Natural killer cell (primary cell): ENCODE results near the gene SMTNL2. TPM values are rescaled to one million over a fixed set of nuclear protein-coding genes. Genes with fewer than 3 reads are reported as not detected.
"Not testable (repeated sequence)": the region's sequence is repeated elsewhere in the genome, so short reads cannot be mapped to it uniquely, and the experiment has no call there.

Experiments used
- ATAC-seq, 3 donors: fragments of 150-1000 bp in 2 of 3; fragments of 200-7000 bp in 1 of 3; cut with Tn5 transposase; 1 replicate in 1 of 3; 2 replicates in 2 of 3; pipeline ENCODE4 v1.10.0; 2021; ENCODE audit warnings: mild to moderate bottlenecking in 2 of 3, moderate library complexity in 2 of 3
- DNase-seq, 2 donors: peaks; one replicate each; pipeline versions ENCODE4 v3.0.0 to v3.0.0-alpha.2; 2013 to 2021; ENCODE audit warnings: mixed read lengths in 1 of 2
- H3K27ac ChIP-seq: one replicate; pipeline ENCODE4 v1.5.1; 2013; ENCODE audit warnings: mild to moderate bottlenecking, low read length
- H3K27me3 ChIP-seq: one replicate; pipeline ENCODE4 v1.6.1; 2013; ENCODE audit warnings: low read length; ENCODE audit not compliant: control insufficient read depth, insufficient read depth
- H3K36me3 ChIP-seq: one replicate; pipeline ENCODE4 v1.6.1; 2013; ENCODE audit warnings: low read length; ENCODE audit not compliant: control insufficient read depth, insufficient read depth
- H3K4me1 ChIP-seq: one replicate; pipeline ENCODE4 v1.6.1; 2013; ENCODE audit warnings: low read length; ENCODE audit not compliant: control insufficient read depth, insufficient read depth
- H3K4me3 ChIP-seq: one replicate; pipeline ENCODE4 v1.5.1; 2013; ENCODE audit warnings: low read length
- H3K9me3 ChIP-seq: one replicate; pipeline ENCODE4 v1.6.1; 2013; ENCODE audit warnings: low read length; ENCODE audit not compliant: control insufficient read depth, insufficient read depth
- H3K27ac Mint-ChIP-seq, 2 donors: one replicate each; pipeline ENCODE4 v1.8.0; 2022; ENCODE audit warnings: mild to moderate bottlenecking in 2 of 2, mixed read lengths in 2 of 2, moderate library complexity in 1 of 2
- H3K27me3 Mint-ChIP-seq, 2 donors: one replicate each; pipeline ENCODE4 v1.8.0; 2022; ENCODE audit warnings: low read depth in 2 of 2, mixed read lengths in 2 of 2
- H3K36me3 Mint-ChIP-seq: one replicate; pipeline ENCODE4 v1.8.0; 2022; ENCODE audit warnings: mixed read lengths
- H3K4me1 Mint-ChIP-seq, 2 donors: one replicate each; pipeline ENCODE4 v1.8.0; 2022; ENCODE audit warnings: mixed read lengths in 2 of 2
- H3K4me3 Mint-ChIP-seq: one replicate; pipeline ENCODE4 v1.8.0; 2022; ENCODE audit warnings: mild to moderate bottlenecking, moderate library complexity, mixed read lengths
- H3K9me3 Mint-ChIP-seq, 2 donors: one replicate each; pipeline ENCODE4 v1.8.0; 2022; ENCODE audit warnings: mixed read lengths in 2 of 2
- CTCF ChIP-seq: fragments of 200-600 bp; IDR thresholded peaks from one replicate; pipeline ENCODE4 v1.8.0; 2022; ENCODE audit warnings: antibody characterized with exemption
- WGBS: methylation state at CpG from one replicate; pipeline ENCODE4 v1.1.7; 2013; ENCODE audit warnings: missing lambda C conversion rate; ENCODE audit not compliant: insufficient coverage; 5-methylcytosine and 5-hydroxymethylcytosine counted together
- intact Hi-C: fragments of 100-400 bp; cut with micrococcal nuclease; formaldehyde crosslinking; loops from one replicate; pipeline ENCODE4 v1.14.2; 2022
- total RNA-seq, 4 donors: library from RNA; stranded (reverse); fragments of 120-200 nt in 1 of 4; gene quantifications; one replicate each; pipeline versions ENCODE4 v1.2.3 to v1.2.4, GENCODE V29; 2013 to 2022

Gene SMTNL2
- total RNA-seq, 3 donors from 2014 or later (not counting 1 experiment from before 2014, with no cell fraction given): not detected

DNA sequence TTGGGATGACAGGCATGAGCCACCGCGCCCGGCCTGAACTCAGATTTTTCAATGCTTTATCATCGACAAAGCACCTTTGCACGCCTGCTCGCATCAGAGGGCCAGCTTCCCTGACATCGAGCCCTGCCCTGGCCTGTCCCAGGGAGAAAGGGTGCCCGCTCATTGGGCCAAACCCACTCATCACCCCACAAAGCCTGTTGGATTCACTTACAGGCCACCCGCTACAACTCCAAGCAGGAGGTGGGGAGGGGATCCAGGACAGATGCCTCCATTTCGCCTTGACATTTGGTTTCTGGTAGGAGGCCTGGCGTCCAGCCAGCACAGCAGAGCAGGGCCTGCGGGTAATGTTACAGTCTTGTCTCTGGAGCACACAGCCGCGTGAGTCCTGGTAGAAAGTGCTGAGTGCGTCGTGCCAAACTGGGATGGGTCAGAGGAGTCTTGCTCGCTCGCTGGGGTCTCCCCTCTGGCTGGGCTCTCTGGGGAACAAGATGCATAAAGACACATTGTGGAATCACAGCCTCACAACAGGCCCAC is 19.8 kb downstream of the SMTNL2 start:
- Histone ChIP-seq H3K27me3 (peaks cover 3% of the 10 kb centered on the region), H3K4me1 (no peaks in the 10 kb centered on the region), H3K9me3 (no peaks in the 10 kb centered on the region), H3K27ac (no peak overlapping the region), H3K4me3 (no peak overlapping the region), H3K36me3 (no peaks in the 10 kb centered on the region)
- no peak for TF ChIP-seq CTCF
- 93% methylated on average over 17 of the region's 18 CpGs for WGBS
- Mint-ChIP-seq H3K4me1 (no peaks in the 10 kb centered on the region), H3K36me3 (no peaks in the 10 kb centered on the region), H3K4me3 (no peak overlapping the region), H3K27me3 (peaks cover 14 to 26% of the 10 kb centered on the region in 2 donors), H3K9me3 (no peaks in the 10 kb centered on the region), H3K27ac (no peak overlapping the region)
- intact Hi-C loops: no loop called here
- ATAC-seq (no peak), DNase-seq (no peak)

DNA sequence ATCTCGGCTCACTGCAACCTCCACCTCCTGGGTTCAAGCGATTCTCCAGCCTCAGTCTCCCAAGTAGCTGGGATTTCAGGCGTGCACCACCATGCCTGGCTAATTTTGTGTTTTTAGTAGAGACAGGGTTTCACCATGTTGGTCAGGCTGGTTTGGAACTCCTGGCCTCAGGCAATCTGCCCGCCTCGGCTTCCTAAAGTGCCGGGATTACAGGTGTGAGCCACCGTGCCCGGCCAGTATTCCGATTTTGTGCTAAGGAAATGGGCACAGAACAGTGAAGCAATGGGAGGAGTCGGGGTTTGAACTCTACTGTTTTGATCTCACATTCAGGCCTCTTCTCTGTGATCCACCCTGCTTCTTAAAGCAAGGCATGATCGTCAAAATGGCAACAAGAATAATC is 20.4 kb downstream of the SMTNL2 start:
- 92% methylated on average over 11 of the region's 11 CpGs for WGBS
- not testable (repeated sequence) for ATAC-seq

DNA sequence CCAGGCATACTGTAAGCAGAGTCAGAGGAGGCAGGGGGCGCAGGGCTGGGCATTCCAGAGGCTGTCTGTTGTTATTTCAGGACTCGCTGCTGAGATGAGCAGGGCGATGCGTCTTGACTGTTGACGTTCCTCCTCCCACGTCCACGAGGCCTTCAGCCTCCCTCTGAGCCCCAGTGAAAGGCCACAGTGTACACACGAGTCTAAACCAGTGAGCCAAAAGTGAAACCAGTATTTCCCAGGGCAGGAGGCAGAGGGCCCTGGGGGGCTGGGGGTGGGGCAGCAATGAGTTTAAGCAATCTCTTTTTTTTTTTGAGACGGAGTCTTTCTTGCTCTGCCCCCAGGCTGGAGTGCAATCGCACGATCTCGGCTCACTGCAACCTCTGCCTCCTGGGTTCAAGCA is 21.5 kb downstream of the SMTNL2 start:
- H3K36me3 Mint-ChIP-seq: no peaks in the 10 kb centered on the region
- no peak for TF ChIP-seq CTCF
- H3K4me3 Mint-ChIP-seq: no peak overlapping the region
- H3K9me3 ChIP-seq: no peaks in the 10 kb centered on the region
- ATAC-seq (no peak), DNase-seq (no peak)
- no peaks in the 10 kb centered on the region for H3K9me3 Mint-ChIP-seq
- H3K27me3 Mint-ChIP-seq: peaks cover 25 to 39% of the 10 kb centered on the region in 2 donors
- H3K27ac ChIP-seq: no peak overlapping the region
- WGBS: 58% methylated on average over 12 of the region's 12 CpGs
- no peak overlapping the region for H3K4me3 ChIP-seq
- H3K27me3 ChIP-seq: peaks cover 3% of the 10 kb centered on the region
- no peaks in the 10 kb centered on the region for H3K4me1 ChIP-seq
- intact Hi-C loops: no loop called here
- H3K36me3 ChIP-seq: no peaks in the 10 kb centered on the region
- no peaks in the 10 kb centered on the region for H3K4me1 Mint-ChIP-seq
- H3K27ac Mint-ChIP-seq: no peak overlapping the region

More for the DNA sequence above, 20.4 kb downstream of the SMTNL2 start:
- H3K36me3 Mint-ChIP-seq, H3K27ac ChIP-seq, H3K36me3 ChIP-seq, H3K27me3 ChIP-seq, DNase-seq, H3K4me3 ChIP-seq, H3K4me1 ChIP-seq, H3K27ac Mint-ChIP-seq, H3K4me1 Mint-ChIP-seq, H3K4me3 Mint-ChIP-seq, H3K9me3 Mint-ChIP-seq, intact Hi-C loops, H3K9me3 ChIP-seq: not testable (repeated sequence)
- peaks cover 19 to 31% of the 10 kb centered on the region in 2 donors for H3K27me3 Mint-ChIP-seq

- Histone ChIP-seq H3K36me3 (no peaks in the 10 kb centered on the region), H3K27ac (no peak overlapping the region), H3K9me3 (no peaks in the 10 kb centered on the region), H3K4me1 (no peaks in the 10 kb centered on the region), H3K27me3 (peaks cover 3% of the 10 kb centered on the region), H3K4me3 (no peak overlapping the region)
- Mint-ChIP-seq H3K27ac (no peak overlapping the region), H3K4me1 (no peaks in the 10 kb centered on the region), H3K4me3 (no peak overlapping the region), H3K9me3 (no peaks in the 10 kb centered on the region), H3K36me3 (no peaks in the 10 kb centered on the region), H3K27me3 (peaks cover 28 to 39% of the 10 kb centered on the region in 2 donors)
- TF ChIP-seq CTCF: no peak
- DNase-seq (no peak), ATAC-seq (no peak)
- intact Hi-C loops: no loop called here
- WGBS: 79% methylated on average over 25 of the region's 25 CpGs
Observed at GRCh38 chr17:4607261-4607741, 23.0 kb downstream of the SMTNL2 start.
